Common myeloid progenitor, CD34-positive (primary cell): Measurements from ENCODE around the gene ADAMTSL1.

ENCODE experiments used
- CTCF ChIA-PET: fragments of 350-600 bp; sonication (Branson Sonifier 250); formaldehyde crosslinking; loops from one replicate; lab custom pipeline; 2021; ENCODE audit warnings: antibody characterized with exemption; lab: Charles Lee
- POLR2A ChIA-PET: fragments of 350-600 bp; sonication (Branson Sonifier 250); formaldehyde crosslinking; loops from one replicate; lab custom pipeline; 2021; ENCODE audit warnings: antibody characterized with exemption; lab: Charles Lee
- DNase-seq, 3 donors: peaks; one replicate each; pipeline versions ENCODE4 v3.0.0 to v3.0.0-alpha.2; 2013
- H3K27ac ChIP-seq, 2 experiments: 1 replicate in 1 of 2; 2 replicates in 1 of 2; pipeline ENCODE4 v1.7.0; 2013; ENCODE audit warnings: inconsistent platforms in 2 of 2, low read length in 2 of 2, mild to moderate bottlenecking in 2 of 2, low read depth in 1 of 2, moderate library complexity in 1 of 2; ENCODE audit not compliant: severe bottlenecking in 2 of 2, insufficient read depth in 1 of 2, poor library complexity in 1 of 2
- H3K27me3 ChIP-seq, 5 experiments: replicated peaks in 2 of 5; 1 replicate in 3 of 5; 2 replicates in 2 of 5; pipeline versions ENCODE4 v1.6.1 to v1.7.0; 2013; ENCODE audit warnings: low read length in 4 of 5, mild to moderate bottlenecking in 2 of 5, moderate library complexity in 2 of 5, inconsistent platforms in 1 of 5; ENCODE audit not compliant: insufficient read depth in 5 of 5, control insufficient read depth in 4 of 5
- H3K36me3 ChIP-seq, 4 experiments: 1 replicate in 2 of 4; 2 replicates in 2 of 4; pipeline versions ENCODE4 v1.6.1 to v1.7.0; 2013; ENCODE audit warnings: low read length in 3 of 4, control low read depth in 1 of 4, mild to moderate bottlenecking in 1 of 4; ENCODE audit not compliant: control insufficient read depth in 4 of 4, insufficient read depth in 4 of 4
- H3K4me1 ChIP-seq, 4 experiments: 1 replicate in 3 of 4; 2 replicates in 1 of 4; pipeline versions ENCODE4 v1.6.1 to v1.7.1; 2013; ENCODE audit warnings: low read length in 3 of 4, mild to moderate bottlenecking in 3 of 4, control low read depth in 1 of 4, inconsistent platforms in 1 of 4, moderate library complexity in 1 of 4; ENCODE audit not compliant: control insufficient read depth in 4 of 4, insufficient read depth in 4 of 4; ENCODE audit errors: control extremely low read depth in 1 of 4
- H3K4me3 ChIP-seq, 7 experiments: 1 replicate in 4 of 7; 2 replicates in 3 of 7; pipeline versions ENCODE4 v1.5.1 to v1.7.0; 2013; ENCODE audit warnings: mild to moderate bottlenecking in 7 of 7, low read length in 6 of 7, moderate library complexity in 6 of 7, inconsistent platforms in 2 of 7, low read depth in 2 of 7, control low read depth in 1 of 7; ENCODE audit not compliant: insufficient read depth in 4 of 7, control insufficient read depth in 1 of 7; ENCODE audit errors: extremely low read depth in 1 of 7
- H3K9me3 ChIP-seq, 5 experiments: 1 replicate in 4 of 5; 2 replicates in 1 of 5; pipeline versions ENCODE4 v1.6.1 to v1.7.1; 2013; ENCODE audit warnings: low read length in 4 of 5, mild to moderate bottlenecking in 2 of 5, inconsistent platforms in 1 of 5, low read depth in 1 of 5, moderate library complexity in 1 of 5; ENCODE audit not compliant: control insufficient read depth in 4 of 5, insufficient read depth in 2 of 5; ENCODE audit errors: control extremely low read depth in 1 of 5
- WGBS: methylation state at CpG from one replicate; pipeline ENCODE4 v1.1.5; 2013; ENCODE audit not compliant: insufficient coverage; 5-methylcytosine and 5-hydroxymethylcytosine counted together

The ADAMTSL1 gene

DNA sequence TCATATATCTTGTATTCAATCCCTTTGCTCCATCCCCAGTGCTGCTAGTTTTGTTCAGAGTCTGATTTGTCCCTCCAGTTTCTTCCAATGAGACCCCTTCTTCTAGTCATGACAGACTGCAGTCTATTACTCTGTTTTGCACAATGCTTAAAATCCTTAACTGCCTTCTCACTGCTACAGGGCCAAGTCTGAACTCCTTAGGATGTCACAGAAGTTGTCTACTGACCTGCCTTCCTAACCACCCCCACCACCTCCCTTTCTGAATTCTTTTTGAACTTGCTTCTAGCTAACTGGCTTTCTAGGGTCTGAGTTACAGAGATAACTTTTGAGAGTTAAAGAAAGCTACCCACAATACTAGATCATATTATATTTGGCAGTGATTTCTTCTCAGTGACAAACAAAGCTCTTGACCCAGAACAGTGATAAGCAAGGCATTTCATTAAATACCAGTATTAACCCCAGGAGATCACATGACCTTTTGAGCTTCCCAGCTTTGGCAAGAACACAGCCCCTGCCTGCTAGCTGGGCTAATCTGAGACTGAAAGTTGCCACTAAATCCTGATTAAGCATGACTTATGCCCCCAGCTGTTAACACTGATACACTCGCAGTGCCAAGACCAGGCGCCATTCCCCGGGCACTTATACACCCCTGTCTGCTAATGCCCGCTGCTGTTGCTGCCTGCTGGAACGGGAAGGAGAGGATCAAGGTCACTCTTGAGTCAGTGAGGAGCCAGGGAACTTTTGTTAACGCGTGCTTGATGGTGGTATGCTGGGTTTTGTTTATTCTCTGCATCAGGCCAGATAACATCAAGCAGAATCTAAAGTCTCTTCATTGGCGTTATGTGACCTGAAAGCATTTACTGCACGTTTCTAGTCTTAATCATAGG is 36.4 kb upstream of the ADAMTSL1 start:
- no peaks in the 10 kb centered on the region for H3K9me3 ChIP-seq
- no peak for DNase-seq
- no peak overlapping the region for H3K4me3 ChIP-seq
- 83% methylated on average over 9 of the region's 9 CpGs for WGBS
- H3K36me3 ChIP-seq: no peaks in the 10 kb centered on the region
- CTCF ChIA-PET: interaction anchor here (2.1 kb wide), 1 partner anchor 10 kb away, joined by 7 read pairs; no protein-coding TSS in a partner anchor
- peaks cover 0 to 5% (median 4%) of the 10 kb centered on the region in 4 experiments for H3K4me1 ChIP-seq
- H3K27me3 ChIP-seq: peaks cover 2 to 70% (median 29%) of the 10 kb centered on the region in 5 experiments
- no peak overlapping the region for H3K27ac ChIP-seq
- POLR2A ChIA-PET: no interaction called here

DNA sequence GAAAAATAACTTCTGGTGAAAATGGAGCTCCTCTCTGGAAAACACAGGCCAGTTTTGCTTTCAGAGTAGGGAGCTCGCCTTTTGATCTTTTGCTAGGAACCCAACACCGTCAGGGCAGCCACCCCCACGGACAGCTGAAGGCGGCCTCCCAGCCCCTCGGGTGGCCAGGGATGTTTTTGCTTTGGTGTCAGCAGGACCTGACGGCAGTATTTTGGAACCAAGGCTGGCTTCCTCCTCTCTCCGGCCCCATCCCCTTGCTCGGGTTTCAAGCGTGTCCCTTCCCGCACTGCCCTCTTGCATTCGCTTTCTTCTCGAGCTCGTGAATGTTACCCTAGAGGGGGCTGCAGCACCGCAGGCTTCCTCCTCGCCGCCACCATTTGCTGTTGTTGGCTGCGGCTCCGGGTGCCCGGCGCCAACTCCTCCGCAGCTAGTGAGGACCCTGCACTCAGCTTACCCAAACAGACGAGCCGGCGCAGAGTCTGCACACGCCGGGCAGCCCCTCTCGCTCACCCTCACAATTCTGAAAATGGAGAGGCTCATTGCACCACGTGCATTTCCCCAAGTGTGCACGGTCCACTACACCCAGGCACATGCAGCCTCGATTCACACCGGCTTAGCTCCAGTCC is 35.5 kb upstream of the ADAMTSL1 start:
- Histone ChIP-seq H3K4me3 (peak overlapping the region in 3 of 7 experiments; percentile 27 to 35 (median 32)), H3K9me3 (no peaks in the 10 kb centered on the region), H3K27me3 (peaks cover 2 to 73% (median 32%) of the 10 kb centered on the region in 5 experiments), H3K36me3 (no peaks in the 10 kb centered on the region), H3K27ac (no peak overlapping the region), H3K4me1 (peaks cover 0 to 5% (median 4%) of the 10 kb centered on the region in 4 experiments)
- ChIA-PET POLR2A (no interaction called here), CTCF (interaction anchor here (2.1 kb wide), 1 partner anchor 11 kb away, joined by 7 read pairs; no protein-coding TSS in a partner anchor)
- 11% methylated on average over 24 of the region's 31 CpGs for WGBS
- peak in 2 of 3 donors; percentile 13 to 16 for DNase-seq

DNA sequence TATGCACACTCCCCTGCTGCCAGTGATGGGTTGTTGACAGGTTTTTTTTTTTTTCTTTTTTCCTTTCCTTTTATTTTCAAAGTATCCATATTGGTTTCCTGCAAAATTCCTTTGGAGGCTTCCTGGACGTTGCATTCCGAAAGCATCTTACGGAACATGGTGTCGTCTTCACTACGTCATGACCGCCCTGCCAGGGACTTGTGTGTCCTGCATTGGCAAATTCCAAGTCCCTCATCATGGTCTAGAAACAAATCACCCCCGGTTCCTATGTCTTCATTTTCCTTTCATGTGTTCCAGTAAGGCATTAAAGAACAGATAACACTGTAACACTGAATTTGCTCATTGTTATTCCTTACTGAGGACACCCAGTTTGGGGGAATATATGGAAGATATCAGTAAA is 35.0 kb upstream of the ADAMTSL1 start:
- CTCF ChIA-PET: interaction anchor here (2.1 kb wide), 1 partner anchor 12 kb away, joined by 7 read pairs; no protein-coding TSS in a partner anchor
- DNase-seq: no peak
- H3K36me3 ChIP-seq: no peaks in the 10 kb centered on the region
- peak overlapping the region in 2 of 7 experiments; percentile 32 to 35 for H3K4me3 ChIP-seq
- no peaks in the 10 kb centered on the region for H3K9me3 ChIP-seq
- WGBS: 94% methylated on average over 6 of the region's 7 CpGs
- POLR2A ChIA-PET: no interaction called here
- H3K27ac ChIP-seq: no peak overlapping the region
- peaks cover 2 to 73% (median 32%) of the 10 kb centered on the region in 5 experiments for H3K27me3 ChIP-seq
- H3K4me1 ChIP-seq: peaks cover 0 to 5% (median 4%) of the 10 kb centered on the region in 4 experiments

DNA sequence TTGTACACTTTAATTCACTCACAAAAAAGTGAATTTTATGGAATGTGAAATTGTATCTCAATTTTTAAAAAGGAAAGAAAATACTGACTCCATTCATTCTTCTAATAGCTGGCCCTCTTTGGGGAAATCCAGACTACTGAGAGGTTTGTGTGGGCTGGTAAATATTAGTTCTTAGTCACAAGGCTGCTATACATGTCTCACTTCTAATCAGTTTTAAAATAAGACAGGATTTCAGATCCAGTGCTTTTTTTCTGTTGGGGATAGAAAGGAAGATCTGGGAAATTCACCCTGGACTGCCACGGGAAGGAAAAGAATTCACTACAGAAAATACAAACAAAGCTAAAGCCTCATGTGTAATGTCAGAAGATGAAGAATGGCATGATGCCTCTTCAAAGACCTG is 32.7 kb upstream of the ADAMTSL1 start:
- POLR2A ChIA-PET: no interaction called here
- no peaks in the 10 kb centered on the region for H3K36me3 ChIP-seq
- no peaks in the 10 kb centered on the region for H3K9me3 ChIP-seq
- peaks cover 0 to 5% (median 4%) of the 10 kb centered on the region in 4 experiments for H3K4me1 ChIP-seq
- CTCF ChIA-PET: interaction anchor here (0.6 to 2.6 kb wide), 3 partner anchors 11 to 33 kb away, joined by 3 to 9 read pairs (median 3); no protein-coding TSS in a partner anchor
- no CpG with 5 or more reads among the region's 1 CpG for WGBS
- peaks cover 2 to 59% (median 31%) of the 10 kb centered on the region in 5 experiments for H3K27me3 ChIP-seq
- no peak overlapping the region for H3K4me3 ChIP-seq
- no peak overlapping the region for H3K27ac ChIP-seq
- no peak for DNase-seq

DNA sequence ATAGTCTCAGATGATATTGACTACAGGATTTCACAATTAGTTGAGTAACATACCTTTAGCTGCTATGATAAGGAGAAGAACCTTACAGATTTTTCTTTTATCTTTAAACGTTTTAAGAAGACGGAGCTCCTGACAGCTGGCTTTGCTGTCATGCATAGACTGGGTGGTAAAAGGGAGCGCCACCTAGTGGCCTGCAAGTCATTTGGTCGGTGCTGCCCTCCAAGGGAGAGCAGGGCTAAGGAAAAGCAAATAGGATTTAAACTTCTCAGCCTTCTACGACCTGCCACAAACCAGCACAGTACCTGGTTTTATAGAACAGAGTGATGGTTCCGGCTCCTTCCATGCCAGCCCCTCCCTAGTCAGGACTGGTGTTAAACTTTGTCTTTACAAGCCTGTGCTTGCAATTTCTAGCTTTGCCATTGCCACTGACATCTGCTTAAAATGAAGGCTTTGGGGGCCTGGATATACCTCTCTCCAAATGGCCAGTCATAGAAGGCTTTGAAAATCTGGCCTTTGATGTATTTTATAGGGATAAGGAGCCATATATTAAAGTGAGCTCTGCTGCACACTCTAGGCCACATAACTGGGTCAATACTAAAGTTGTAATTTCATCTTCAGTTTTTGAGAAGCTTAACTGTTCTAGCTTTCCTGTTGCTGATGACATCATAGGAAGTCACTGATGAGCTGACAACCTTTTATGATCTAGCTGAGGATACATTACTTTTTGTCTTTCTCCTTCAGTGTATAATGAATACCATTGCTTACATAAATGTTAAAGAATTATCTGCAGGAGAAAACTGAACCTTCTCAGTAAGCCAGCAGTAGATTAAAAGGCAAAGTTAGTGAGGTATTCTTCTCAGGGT is 31.1 kb upstream of the ADAMTSL1 start:
- WGBS: 8% methylated on average over 6 of the region's 6 CpGs
- CTCF ChIA-PET: interaction anchor here (0.6 to 2.6 kb wide), 11 partner anchors 10 to 187 kb away, joined by 3 to 10 read pairs (median 3); no protein-coding TSS in a partner anchor
- DNase-seq: peak; percentile 54 to 80 (median 76)

DNA sequence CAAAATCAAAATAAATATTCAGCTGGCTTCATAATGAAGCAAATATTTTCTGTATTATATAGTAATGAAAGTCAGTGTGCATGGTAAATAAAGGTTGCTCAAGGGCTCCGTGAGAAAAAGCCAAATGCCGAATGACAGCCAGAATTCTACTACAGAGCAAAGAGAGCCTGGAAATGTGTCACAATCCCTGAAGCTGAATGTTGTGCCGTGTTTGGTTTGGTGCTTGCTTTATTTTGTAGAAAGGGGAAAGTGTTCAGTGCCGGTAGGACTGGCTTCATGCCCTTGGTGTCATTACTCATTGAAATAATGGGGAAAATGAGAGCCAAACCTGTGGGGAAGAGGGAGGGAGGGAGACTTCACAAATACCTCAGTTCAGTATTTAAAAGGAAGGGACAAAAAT is 26.8 kb upstream of the ADAMTSL1 start:
- ChIA-PET CTCF (interaction anchor here (1.0 kb wide), 1 partner anchor 9 kb away, joined by 3 read pairs; no protein-coding TSS in a partner anchor), POLR2A (no interaction called here)
- H3K4me3 ChIP-seq: no peak overlapping the region
- H3K27me3 ChIP-seq: peaks cover 0 to 21% (median 4%) of the 10 kb centered on the region in 5 experiments
- no peaks in the 10 kb centered on the region for H3K4me1 ChIP-seq
- WGBS: 94% methylated on average over 4 of the region's 4 CpGs
- no peaks in the 10 kb centered on the region for H3K36me3 ChIP-seq
- no peaks in the 10 kb centered on the region for H3K9me3 ChIP-seq
- no peak for DNase-seq
- no peak overlapping the region for H3K27ac ChIP-seq

More for the DNA sequence above, 31.1 kb upstream of the ADAMTSL1 start:
- Histone ChIP-seq H3K36me3 (no peaks in the 10 kb centered on the region), H3K4me3 (no peak overlapping the region), H3K27ac (no peak overlapping the region), H3K27me3 (peaks cover 2 to 49% (median 23%) of the 10 kb centered on the region in 5 experiments), H3K4me1 (peaks cover 0 to 5% (median 4%) of the 10 kb centered on the region in 4 experiments), H3K9me3 (no peaks in the 10 kb centered on the region)
- POLR2A ChIA-PET: no interaction called here
